ENCODE measurements around the gene BATF2. TPM values are rescaled to one million over a fixed set of nuclear protein-coding genes. Genes with fewer than 3 reads are reported as not detected.
A peak's percentile ranks its signal among the peaks of the same experiment; 100 is the strongest.

Gene BATF2
- total and polyA plus RNA-seq, 9 of the 15 experiments (the other 6 are each of a cell fraction or from before 2014, with no cell fraction given) = 1.7 to 8.9 (median 6.4) TPM

DNA sequence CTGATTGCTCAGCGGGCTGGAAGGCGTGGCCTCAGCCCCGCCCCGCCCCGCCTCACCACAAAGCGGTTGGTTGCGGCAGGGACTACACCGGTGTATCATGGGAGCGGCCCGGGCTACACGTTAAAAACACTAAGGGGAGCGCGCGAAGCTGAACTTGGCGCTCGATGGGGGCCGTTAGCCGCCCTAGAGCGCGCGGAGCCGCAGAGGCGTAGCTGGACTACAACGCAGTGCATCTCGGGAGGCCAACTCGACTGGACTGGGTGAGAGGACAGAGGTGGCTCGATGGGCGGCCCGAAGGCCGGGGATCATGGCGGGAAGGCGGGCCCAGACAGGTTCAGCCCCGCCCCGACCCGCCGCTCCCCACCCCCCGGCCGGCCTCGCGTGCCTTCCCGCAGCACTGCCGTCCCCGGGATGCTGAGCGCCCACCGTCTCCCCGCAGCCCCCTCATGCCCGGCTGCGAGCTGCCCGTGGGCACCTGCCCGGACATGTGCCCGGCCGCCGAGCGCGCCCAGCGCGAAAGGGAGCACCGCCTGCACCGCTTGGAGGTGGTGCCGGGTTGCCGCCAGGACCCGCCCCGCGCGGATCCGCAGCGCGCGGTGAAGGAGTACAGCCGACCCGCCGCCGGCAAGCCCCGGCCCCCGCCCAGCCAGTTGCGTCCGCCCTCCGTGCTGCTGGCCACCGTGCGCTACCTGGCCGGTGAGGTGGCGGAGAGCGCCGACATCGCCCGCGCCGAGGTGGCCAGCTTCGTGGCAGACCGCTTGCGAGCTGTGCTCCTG, 44.3 kb upstream of the BATF2 start, which contains the start of gene SAC3D1 (continued):
- TF ChIP-seq, protein P1, sequence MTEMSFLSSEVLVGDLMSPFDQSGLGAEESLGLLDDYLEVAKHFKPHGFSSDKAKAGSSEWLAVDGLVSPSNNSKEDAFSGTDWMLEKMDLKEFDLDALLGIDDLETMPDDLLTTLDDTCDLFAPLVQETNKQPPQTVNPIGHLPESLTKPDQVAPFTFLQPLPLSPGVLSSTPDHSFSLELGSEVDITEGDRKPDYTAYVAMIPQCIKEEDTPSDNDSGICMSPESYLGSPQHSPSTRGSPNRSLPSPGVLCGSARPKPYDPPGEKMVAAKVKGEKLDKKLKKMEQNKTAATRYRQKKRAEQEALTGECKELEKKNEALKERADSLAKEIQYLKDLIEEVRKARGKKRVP (CRISPR knock-in tag; IDR thresholded peaks at IDR 0.05) = no peak
- 0 out of 2 replicates have a peak, but pooled peaks have one; percentile 29 for TF ChIP-seq KLF13 (tag; IDR thresholded peaks at IDR 0.05; ENCODE audit: borderline replicate concordance, low read depth)
- TF ChIP-seq ETV6 (IDR thresholded peaks at IDR 0.05; ENCODE audit: borderline replicate concordance in 1 of 2, low read depth in 2 of 2, low read length in 1 of 2) = no peak
- TF ChIP-seq ETV6 (CRISPR knock-in tag; IDR thresholded peaks at IDR 0.05; ENCODE audit: borderline replicate concordance) = peak; percentile 87; the same call in 1 of the 2 replicates
- TF ChIP-seq, protein P2, sequence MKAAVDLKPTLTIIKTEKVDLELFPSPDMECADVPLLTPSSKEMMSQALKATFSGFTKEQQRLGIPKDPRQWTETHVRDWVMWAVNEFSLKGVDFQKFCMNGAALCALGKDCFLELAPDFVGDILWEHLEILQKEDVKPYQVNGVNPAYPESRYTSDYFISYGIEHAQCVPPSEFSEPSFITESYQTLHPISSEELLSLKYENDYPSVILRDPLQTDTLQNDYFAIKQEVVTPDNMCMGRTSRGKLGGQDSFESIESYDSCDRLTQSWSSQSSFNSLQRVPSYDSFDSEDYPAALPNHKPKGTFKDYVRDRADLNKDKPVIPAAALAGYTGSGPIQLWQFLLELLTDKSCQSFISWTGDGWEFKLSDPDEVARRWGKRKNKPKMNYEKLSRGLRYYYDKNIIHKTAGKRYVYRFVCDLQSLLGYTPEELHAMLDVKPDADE (conservative IDR thresholded peaks at IDR 0.05; ENCODE audit: control insufficient read depth, low read depth, low read length) = peak; percentile 36; the same call in 1 of the 2 replicates
- TF ChIP-seq CXXC5 (CRISPR knock-in tag; IDR thresholded peaks at IDR 0.05) = peak; percentile 85
- TF ChIP-seq, protein P3, sequence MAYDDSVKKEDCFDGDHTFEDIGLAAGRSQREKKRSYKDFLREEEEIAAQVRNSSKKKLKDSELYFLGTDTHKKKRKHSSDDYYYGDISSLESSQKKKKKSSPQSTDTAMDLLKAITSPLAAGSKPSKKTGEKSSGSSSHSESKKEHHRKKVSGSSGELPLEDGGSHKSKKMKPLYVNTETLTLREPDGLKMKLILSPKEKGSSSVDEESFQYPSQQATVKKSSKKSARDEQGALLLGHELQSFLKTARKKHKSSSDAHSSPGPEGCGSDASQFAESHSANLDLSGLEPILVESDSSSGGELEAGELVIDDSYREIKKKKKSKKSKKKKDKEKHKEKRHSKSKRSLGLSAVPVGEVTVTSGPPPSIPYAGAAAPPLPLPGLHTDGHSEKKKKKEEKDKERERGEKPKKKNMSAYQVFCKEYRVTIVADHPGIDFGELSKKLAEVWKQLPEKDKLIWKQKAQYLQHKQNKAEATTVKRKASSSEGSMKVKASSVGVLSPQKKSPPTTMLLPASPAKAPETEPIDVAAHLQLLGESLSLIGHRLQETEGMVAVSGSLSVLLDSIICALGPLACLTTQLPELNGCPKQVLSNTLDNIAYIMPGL (CRISPR knock-in tag; IDR thresholded peaks at IDR 0.05) = no peak
- TF ChIP-seq SPI1 (IDR thresholded peaks at IDR 0.05; ENCODE audit: borderline replicate concordance, low read depth, low read length) = no peak
- TF ChIP-seq, protein P4, sequence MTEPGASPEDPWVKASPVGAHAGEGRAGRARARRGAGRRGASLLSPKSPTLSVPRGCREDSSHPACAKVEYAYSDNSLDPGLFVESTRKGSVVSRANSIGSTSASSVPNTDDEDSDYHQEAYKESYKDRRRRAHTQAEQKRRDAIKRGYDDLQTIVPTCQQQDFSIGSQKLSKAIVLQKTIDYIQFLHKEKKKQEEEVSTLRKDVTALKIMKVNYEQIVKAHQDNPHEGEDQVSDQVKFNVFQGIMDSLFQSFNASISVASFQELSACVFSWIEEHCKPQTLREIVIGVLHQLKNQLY (CRISPR knock-in tag; conservative IDR thresholded peaks at IDR 0.05) = no peak
- TF ChIP-seq FUS (optimal IDR thresholded peaks at IDR 0.05; ENCODE audit: low read depth, low read length) = peak; percentile 79
- no peak for TF ChIP-seq BACH1 (tag; IDR thresholded peaks at IDR 0.05)
- TF ChIP-seq NFYB (IDR thresholded peaks at IDR 0.05; ENCODE audit: extremely low read depth, insufficient read length) = no peak
- peak; percentile 91 for TF ChIP-seq FOXP1 (CRISPR knock-in tag; IDR thresholded peaks at IDR 0.05)
- no peak for TF ChIP-seq ZNF12 (CRISPR knock-in tag; IDR thresholded peaks at IDR 0.05)
- TF ChIP-seq, protein P5, sequence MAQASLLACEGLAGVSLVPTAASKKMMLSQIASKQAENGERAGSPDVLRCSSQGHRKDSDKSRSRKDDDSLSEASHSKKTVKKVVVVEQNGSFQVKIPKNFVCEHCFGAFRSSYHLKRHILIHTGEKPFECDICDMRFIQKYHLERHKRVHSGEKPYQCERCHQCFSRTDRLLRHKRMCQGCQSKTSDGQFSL (CRISPR knock-in tag; IDR thresholded peaks at IDR 0.05) = no peak
- TF ChIP-seq, protein P5 (tag; IDR thresholded peaks at IDR 0.05) = no peak
- TF ChIP-seq, protein P6, sequence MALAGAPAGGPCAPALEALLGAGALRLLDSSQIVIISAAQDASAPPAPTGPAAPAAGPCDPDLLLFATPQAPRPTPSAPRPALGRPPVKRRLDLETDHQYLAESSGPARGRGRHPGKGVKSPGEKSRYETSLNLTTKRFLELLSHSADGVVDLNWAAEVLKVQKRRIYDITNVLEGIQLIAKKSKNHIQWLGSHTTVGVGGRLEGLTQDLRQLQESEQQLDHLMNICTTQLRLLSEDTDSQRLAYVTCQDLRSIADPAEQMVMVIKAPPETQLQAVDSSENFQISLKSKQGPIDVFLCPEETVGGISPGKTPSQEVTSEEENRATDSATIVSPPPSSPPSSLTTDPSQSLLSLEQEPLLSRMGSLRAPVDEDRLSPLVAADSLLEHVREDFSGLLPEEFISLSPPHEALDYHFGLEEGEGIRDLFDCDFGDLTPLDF (CRISPR knock-in tag; IDR thresholded peaks at IDR 0.05) = peak; percentile 97
- no peak for TF ChIP-seq GTF2E2 (tag; IDR thresholded peaks at IDR 0.05)
- TF ChIP-seq ZNF174 (CRISPR knock-in tag; IDR thresholded peaks at IDR 0.05) = no peak
- no peak for TF ChIP-seq PHTF2 (CRISPR knock-in tag; IDR thresholded peaks at IDR 0.05)
